Neuronal stem cell (in vitro differentiated cells): ENCODE measurements around the gene JAKMIP3.
A peak's percentile ranks its signal among the peaks of the same experiment; 100 is the strongest.
"Not testable (repeated sequence)": the region's sequence is repeated elsewhere in the genome, so short reads cannot be mapped to it uniquely, and the experiment has no call there.

Experiments
- DNase-seq: peaks from one replicate; pipeline ENCODE4 v3.0.0-alpha.2; 2013; ENCODE audit warnings: low spot score
- H2AFZ ChIP-seq: one replicate; pipeline ENCODE4 v1.6.1; 2013; ENCODE audit warnings: mild to moderate bottlenecking, low read length, inconsistent platforms
- H2AK5ac ChIP-seq: 2 replicates; pipeline ENCODE4 v1.6.1; 2013; ENCODE audit warnings: low read depth, mild to moderate bottlenecking, inconsistent platforms, low read length, moderate library complexity, mixed read lengths
- H2BK120ac ChIP-seq: 2 replicates; pipeline ENCODE4 v1.6.1; 2013; ENCODE audit warnings: low read depth, mild to moderate bottlenecking, inconsistent platforms, low read length, moderate library complexity, mixed read lengths
- H2BK12ac ChIP-seq: one replicate; pipeline ENCODE4 v1.6.1; 2013; ENCODE audit warnings: low read length, inconsistent platforms
- H2BK15ac ChIP-seq: 2 replicates; pipeline ENCODE4 v1.6.1; 2013; ENCODE audit warnings: mild to moderate bottlenecking, low read length, inconsistent platforms, mixed read lengths
- H2BK5ac ChIP-seq: one replicate; pipeline ENCODE4 v1.6.1; 2013; ENCODE audit warnings: inconsistent platforms, mild to moderate bottlenecking, low read length, moderate library complexity
- H3K14ac ChIP-seq: one replicate; pipeline ENCODE4 v1.6.1; 2013; ENCODE audit warnings: low read length, inconsistent platforms
- H3K18ac ChIP-seq: 2 replicates; pipeline ENCODE4 v1.6.1; 2013; ENCODE audit warnings: low read length, inconsistent platforms
- H3K23ac ChIP-seq: 2 replicates; pipeline ENCODE4 v1.6.1; 2013; ENCODE audit warnings: low read depth, mild to moderate bottlenecking, mixed read lengths, low read length, inconsistent platforms; ENCODE audit not compliant: poor library complexity
- H3K27ac ChIP-seq: replicated peaks from 3 replicates; pipeline ENCODE4 v1.5.1; 2013; ENCODE audit warnings: low read length, inconsistent platforms
- H3K27me3 ChIP-seq, 3 experiments: 2 replicates each; pipeline ENCODE4 v1.6.1; 2013; ENCODE audit warnings: low read length in 3 of 3, mild to moderate bottlenecking in 2 of 3, inconsistent platforms in 1 of 3, low read depth in 1 of 3, mixed read lengths in 1 of 3, moderate library complexity in 1 of 3; ENCODE audit not compliant: control insufficient read depth in 3 of 3, insufficient read depth in 3 of 3
- H3K36me3 ChIP-seq, 2 donors: replicated peaks in 1 of 2; 2 replicates each; pipeline ENCODE4 v1.6.1; 2013; ENCODE audit warnings: low read length in 2 of 2; ENCODE audit not compliant: control insufficient read depth in 2 of 2, insufficient read depth in 2 of 2
- H3K4ac ChIP-seq: 2 replicates; pipeline ENCODE4 v1.6.1; 2013; ENCODE audit warnings: inconsistent platforms, mild to moderate bottlenecking, low read length, moderate library complexity
- H3K4me1 ChIP-seq, 2 donors: 1 replicate in 1 of 2; 2 replicates in 1 of 2; pipeline ENCODE4 v1.6.1; 2013; ENCODE audit warnings: low read length in 2 of 2, low read depth in 1 of 2; ENCODE audit not compliant: control insufficient read depth in 2 of 2, insufficient read depth in 1 of 2
- H3K4me2 ChIP-seq: one replicate; pipeline ENCODE4 v1.6.1; 2013; ENCODE audit warnings: mild to moderate bottlenecking, low read length, inconsistent platforms; ENCODE audit not compliant: insufficient read depth, poor library complexity, severe bottlenecking
- H3K4me3 ChIP-seq, 2 donors: 2 replicates each; pipeline ENCODE4 v1.5.1; 2013; ENCODE audit warnings: low read length in 2 of 2, mild to moderate bottlenecking in 2 of 2, inconsistent platforms in 1 of 2, moderate library complexity in 1 of 2
- H3K79me1 ChIP-seq: one replicate; pipeline ENCODE4 v1.6.1; 2013; ENCODE audit warnings: low read depth, mild to moderate bottlenecking, inconsistent platforms, low read length, moderate library complexity
- H3K9ac ChIP-seq: one replicate; pipeline ENCODE4 v1.6.1; 2013; ENCODE audit warnings: mild to moderate bottlenecking, low read depth, low read length, inconsistent platforms; ENCODE audit not compliant: poor library complexity
- H3K9me3 ChIP-seq, 2 donors: replicated peaks in 1 of 2; 2 replicates each; pipeline versions ENCODE3 to v1.6.1; 2013; ENCODE audit warnings: low read length in 2 of 2, mild to moderate bottlenecking in 2 of 2, inconsistent platforms in 1 of 2, low read depth in 1 of 2, mixed read lengths in 1 of 2, moderate library complexity in 1 of 2; ENCODE audit not compliant: control insufficient read depth in 2 of 2, insufficient read depth in 1 of 2
- H4K8ac ChIP-seq: one replicate; pipeline ENCODE4 v1.6.1; 2013; ENCODE audit warnings: low read depth, mild to moderate bottlenecking, inconsistent platforms, low read length, moderate library complexity
- H4K91ac ChIP-seq: one replicate; pipeline ENCODE4 v1.6.1; 2013; ENCODE audit warnings: low read length, low read depth, mild to moderate bottlenecking, inconsistent platforms; ENCODE audit not compliant: poor library complexity
- WGBS, 2 donors: extraction: QIAGEN DNeasy Blood & Tissue Kit; methylation state at CpG; one replicate each; pipeline ENCODE4 v1.1.7; 2013; ENCODE audit warnings: missing lambda C conversion rate in 2 of 2, mixed read lengths in 1 of 2; ENCODE audit not compliant: insufficient read length in 2 of 2, insufficient replicate concordance in 1 of 2; ENCODE audit errors: extremely low coverage in 2 of 2; 5-methylcytosine and 5-hydroxymethylcytosine counted together

Gene JAKMIP3

GRCh38 chr10:132084384-132084783 is 18.6 kb downstream of the JAKMIP3 start:
- not testable (repeated sequence) for H3K36me3 ChIP-seq, H2AK5ac ChIP-seq, H2BK12ac ChIP-seq, H3K9me3 ChIP-seq, H3K14ac ChIP-seq, H3K27ac ChIP-seq, H3K4me1 ChIP-seq, H3K23ac ChIP-seq, H2BK120ac ChIP-seq, DNase-seq, H2AFZ ChIP-seq, H4K8ac ChIP-seq, H2BK15ac ChIP-seq, H3K18ac ChIP-seq, H3K4ac ChIP-seq, H3K27me3 ChIP-seq, H4K91ac ChIP-seq, H3K9ac ChIP-seq, H3K79me1 ChIP-seq, H2BK5ac ChIP-seq, H3K4me2 ChIP-seq, H3K4me3 ChIP-seq
- no CpG with 5 or more reads among the region's 2 CpGs for WGBS, 2 donors

GRCh38 chr10:132093236-132093635 is 27.5 kb downstream of the JAKMIP3 start:
- DNase-seq, H3K18ac ChIP-seq, H2BK120ac ChIP-seq, H3K36me3 ChIP-seq, H3K14ac ChIP-seq, H3K4me1 ChIP-seq, H3K9me3 ChIP-seq, H2BK5ac ChIP-seq, H2BK15ac ChIP-seq, H2AFZ ChIP-seq, H2BK12ac ChIP-seq, H3K9ac ChIP-seq, H3K4ac ChIP-seq, H3K4me3 ChIP-seq, H3K4me2 ChIP-seq, H3K23ac ChIP-seq, H4K91ac ChIP-seq, H2AK5ac ChIP-seq, H4K8ac ChIP-seq, H3K79me1 ChIP-seq, H3K27ac ChIP-seq: not testable (repeated sequence)
- peaks cover 0 to 22% (median 0%) of the 10 kb centered on the region in 3 experiments for H3K27me3 ChIP-seq
- WGBS, 2 donors, result no CpG with 5 or more reads among the region's 10 CpGs

GRCh38 chr10:132094581-132095234 is 29.0 kb downstream of the JAKMIP3 start:
- no peak overlapping the region for H2BK12ac ChIP-seq
- H3K27ac ChIP-seq, result no peak overlapping the region
- H3K4ac ChIP-seq, result no peak overlapping the region
- no peaks in the 10 kb centered on the region for H3K4me1 ChIP-seq
- no peaks in the 10 kb centered on the region for H3K36me3 ChIP-seq
- H3K9ac ChIP-seq, result no peak overlapping the region
- H4K91ac ChIP-seq, result no peak overlapping the region
- H3K18ac ChIP-seq, result peak overlapping the region; percentile 64
- WGBS, 2 donors, result no CpG with 5 or more reads among the region's 9 CpGs
- DNase-seq, result no peak
- peak overlapping the region; percentile 73 for H3K23ac ChIP-seq
- no peak overlapping the region for H2AK5ac ChIP-seq
- H2BK15ac ChIP-seq, result no peak overlapping the region
- no peak overlapping the region for H4K8ac ChIP-seq
- no peak overlapping the region for H2BK120ac ChIP-seq
- no peak overlapping the region for H2BK5ac ChIP-seq
- no peak overlapping the region for H3K4me2 ChIP-seq
- no peak overlapping the region for H3K4me3 ChIP-seq
- peaks cover 0 to 35% (median 0%) of the 10 kb centered on the region in 3 experiments for H3K27me3 ChIP-seq
- H3K14ac ChIP-seq, result no peak overlapping the region
- H2AFZ ChIP-seq, result no peak overlapping the region
- peaks cover 0 to 2% of the 10 kb centered on the region in 2 donors for H3K9me3 ChIP-seq
- no peaks in the 10 kb centered on the region for H3K79me1 ChIP-seq

GRCh38 chr10:132095403-132096113 is 29.8 kb downstream of the JAKMIP3 start:
- no peak overlapping the region for H3K27ac ChIP-seq
- no peak overlapping the region for H2BK120ac ChIP-seq
- WGBS, 2 donors, result no CpG with 5 or more reads among the region's 12 CpGs
- peaks cover 0 to 36% (median 0%) of the 10 kb centered on the region in 3 experiments for H3K27me3 ChIP-seq
- H3K36me3 ChIP-seq, result no peaks in the 10 kb centered on the region
- no peak overlapping the region for H3K9ac ChIP-seq
- H3K9me3 ChIP-seq, result peaks cover 0 to 2% of the 10 kb centered on the region in 2 donors
- no peak overlapping the region for H2AFZ ChIP-seq
- peak overlapping the region; percentile 48 for H4K8ac ChIP-seq
- H2AK5ac ChIP-seq, result no peak overlapping the region
- H3K4me2 ChIP-seq, result no peak overlapping the region
- no peaks in the 10 kb centered on the region for H3K79me1 ChIP-seq
- no peak overlapping the region for H3K4ac ChIP-seq
- H2BK12ac ChIP-seq, result no peak overlapping the region
- no peak overlapping the region for H2BK5ac ChIP-seq
- peak overlapping the region; percentile 38 for H3K14ac ChIP-seq
- DNase-seq, result no peak
- no peak overlapping the region for H2BK15ac ChIP-seq
- H3K4me3 ChIP-seq, result no peak overlapping the region
- no peak overlapping the region for H3K23ac ChIP-seq
- peak overlapping the region; percentile 28 for H3K18ac ChIP-seq
- H3K4me1 ChIP-seq, result no peaks in the 10 kb centered on the region
- no peak overlapping the region for H4K91ac ChIP-seq
